ENCODE measurements around the gene CHCHD6. TPM values are rescaled to one million over a fixed set of nuclear protein-coding genes. Genes with fewer than 3 reads are reported as not detected.
A peak's percentile ranks its signal among the peaks of the same experiment; 100 is the strongest.
"Not testable (repeated sequence)": the region's sequence is repeated elsewhere in the genome, so short reads cannot be mapped to it uniquely, and the experiment has no call there.

Gene CHCHD6
- total RNA-seq, 1 experiment from 2014 or later = 29.6 TPM

GRCh38 chr3:126782536-126782935, 78.5 kb downstream of the CHCHD6 start:
- intact Hi-C loops (cut with micrococcal nuclease) = loop anchor here (1.0 kb wide), 2 partner anchors 29 to 129 kb away; no protein-coding TSS in a partner anchor
- POLR2A ChIA-PET = interaction anchor here (0.6 to 2.7 kb wide), 13 partner anchors 10 to 670 kb away, joined by 3 to 33 read pairs (median 4); no protein-coding TSS in a partner anchor
- peak overlapping the region; percentile 97 for H3K27ac Mint-ChIP-seq (ENCODE audit: low read depth, unreplicated experiment)

DNA sequence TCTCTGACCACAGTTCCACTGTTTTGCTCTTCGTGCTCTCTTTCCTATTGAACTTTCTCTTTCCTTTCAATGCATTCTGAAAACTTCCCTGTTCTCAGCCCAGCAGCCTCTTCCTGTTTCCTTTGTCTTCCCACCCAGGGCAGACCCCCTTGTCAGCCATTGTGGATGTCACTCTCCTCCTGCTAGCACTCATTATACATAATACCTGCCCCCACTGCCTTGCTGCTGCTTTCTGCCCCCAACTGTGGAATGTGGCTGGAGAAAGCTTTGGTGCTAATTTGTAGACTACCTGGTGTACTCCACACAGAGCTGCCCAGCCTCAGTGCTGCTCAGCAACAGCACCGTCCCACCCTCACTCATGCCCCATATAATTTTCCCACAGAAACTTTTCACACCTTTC, 80.2 kb downstream of the CHCHD6 start:
- ChIA-PET CTCF (interaction anchor here (1.6 to 2.1 kb wide), 2 partner anchors 31 to 32 kb away, joined by 10 to 11 read pairs; no protein-coding TSS in a partner anchor), POLR2A (interaction anchor here (0.8 to 2.7 kb wide), 2 partner anchors 31 to 673 kb away, joined by 3 to 33 read pairs; no protein-coding TSS in a partner anchor)
- Mint-ChIP-seq H3K9me3 (ENCODE audit: unreplicated experiment) (peaks cover 17% of the 10 kb centered on the region), H3K4me1 (ENCODE audit: insufficient read depth, unreplicated experiment) (peaks cover 51% of the 10 kb centered on the region), H3K27me3 (ENCODE audit: insufficient read depth, unreplicated experiment) (no peaks in the 10 kb centered on the region), H3K27ac (ENCODE audit: low read depth, unreplicated experiment) (peak overlapping the region; percentile 97), H3K4me3 (ENCODE audit: unreplicated experiment) (no peak overlapping the region), H3K36me3 (ENCODE audit: insufficient read depth, unreplicated experiment) (peaks cover 14% of the 10 kb centered on the region)
- intact Hi-C loops (cut with micrococcal nuclease) = no loop called here
- BruUV-seq (replicated peaks) = no TSS peak
- DNase-seq (ENCODE audit: unreplicated experiment) = no peak
- TF ChIP-seq, protein P1, sequence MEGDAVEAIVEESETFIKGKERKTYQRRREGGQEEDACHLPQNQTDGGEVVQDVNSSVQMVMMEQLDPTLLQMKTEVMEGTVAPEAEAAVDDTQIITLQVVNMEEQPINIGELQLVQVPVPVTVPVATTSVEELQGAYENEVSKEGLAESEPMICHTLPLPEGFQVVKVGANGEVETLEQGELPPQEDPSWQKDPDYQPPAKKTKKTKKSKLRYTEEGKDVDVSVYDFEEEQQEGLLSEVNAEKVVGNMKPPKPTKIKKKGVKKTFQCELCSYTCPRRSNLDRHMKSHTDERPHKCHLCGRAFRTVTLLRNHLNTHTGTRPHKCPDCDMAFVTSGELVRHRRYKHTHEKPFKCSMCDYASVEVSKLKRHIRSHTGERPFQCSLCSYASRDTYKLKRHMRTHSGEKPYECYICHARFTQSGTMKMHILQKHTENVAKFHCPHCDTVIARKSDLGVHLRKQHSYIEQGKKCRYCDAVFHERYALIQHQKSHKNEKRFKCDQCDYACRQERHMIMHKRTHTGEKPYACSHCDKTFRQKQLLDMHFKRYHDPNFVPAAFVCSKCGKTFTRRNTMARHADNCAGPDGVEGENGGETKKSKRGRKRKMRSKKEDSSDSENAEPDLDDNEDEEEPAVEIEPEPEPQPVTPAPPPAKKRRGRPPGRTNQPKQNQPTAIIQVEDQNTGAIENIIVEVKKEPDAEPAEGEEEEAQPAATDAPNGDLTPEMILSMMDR (IDR thresholded peaks at IDR 0.05; ENCODE audit: unreplicated experiment) = no peak

More at GRCh38 chr3:126782536-126782935, 78.5 kb downstream of the CHCHD6 start:
- TF ChIP-seq, protein P1 (IDR thresholded peaks at IDR 0.05; ENCODE audit: unreplicated experiment) = no peak
- Mint-ChIP-seq H3K4me3 (ENCODE audit: unreplicated experiment) (peak overlapping the region; percentile 48), H3K4me1 (ENCODE audit: insufficient read depth, unreplicated experiment) (peaks cover 51% of the 10 kb centered on the region), H3K27me3 (ENCODE audit: insufficient read depth, unreplicated experiment) (no peaks in the 10 kb centered on the region), H3K36me3 (ENCODE audit: insufficient read depth, unreplicated experiment) (peaks cover 7% of the 10 kb centered on the region), H3K9me3 (ENCODE audit: unreplicated experiment) (peaks cover 11% of the 10 kb centered on the region)
- CTCF ChIA-PET = interaction anchor here (0.6 to 2.1 kb wide), 4 partner anchors 28 to 64 kb away, joined by 3 to 10 read pairs (median 5); no protein-coding TSS in a partner anchor
- no TSS peak for BruUV-seq (replicated peaks)
- peak; percentile 94 for DNase-seq (ENCODE audit: unreplicated experiment)

- CTCF ChIA-PET; BruUV-seq (replicated peaks): not testable (repeated sequence)
- POLR2A ChIA-PET = interaction anchor here (1.2 kb wide), 2 partner anchors 9 to 37 kb away, joined by 3 to 4 read pairs; no protein-coding TSS in a partner anchor
Measured at GRCh38 chr3:126791320-126791719, 87.3 kb downstream of the CHCHD6 start.

DNA sequence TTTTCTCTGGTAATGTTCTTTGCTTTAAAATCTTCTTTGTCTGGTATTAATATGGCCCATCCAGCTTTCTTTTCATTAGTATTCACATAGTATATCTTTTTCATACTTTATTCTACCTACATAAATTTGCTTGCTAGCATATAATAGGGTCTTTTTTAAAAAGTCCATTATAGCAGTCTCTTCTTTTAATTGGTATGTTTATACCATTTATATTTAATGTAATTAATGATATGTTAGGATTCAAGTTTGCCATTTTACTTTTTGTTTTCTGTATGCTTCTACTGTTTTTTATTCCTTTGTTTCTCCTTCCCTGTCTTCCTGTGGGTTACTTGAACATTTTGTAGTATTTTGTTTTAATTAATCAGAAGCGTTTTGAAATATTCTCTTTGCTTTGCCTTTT, 89.0 kb downstream of the CHCHD6 start:
- H3K27ac Mint-ChIP-seq (ENCODE audit: low read depth, unreplicated experiment) = no peak overlapping the region
- H3K4me1 Mint-ChIP-seq (ENCODE audit: insufficient read depth, unreplicated experiment) = no peaks in the 10 kb centered on the region
- H3K36me3 Mint-ChIP-seq (ENCODE audit: insufficient read depth, unreplicated experiment) = peaks cover 14% of the 10 kb centered on the region
- TF ChIP-seq, protein P1 (IDR thresholded peaks at IDR 0.05; ENCODE audit: unreplicated experiment) = no peak
- H3K27me3 Mint-ChIP-seq (ENCODE audit: insufficient read depth, unreplicated experiment) = no peaks in the 10 kb centered on the region
- ChIA-PET CTCF (no interaction called here), POLR2A (interaction anchor here (1.1 kb wide), 1 partner anchor 15 kb away, joined by 4 read pairs; no protein-coding TSS in a partner anchor)
- intact Hi-C loops (cut with micrococcal nuclease) = no loop called here
- no peak for DNase-seq (ENCODE audit: unreplicated experiment)
- H3K9me3 Mint-ChIP-seq (ENCODE audit: unreplicated experiment) = peaks cover 34% of the 10 kb centered on the region
- H3K4me3 Mint-ChIP-seq (ENCODE audit: unreplicated experiment) = no peak overlapping the region
- no TSS peak for BruUV-seq (replicated peaks)

More at GRCh38 chr3:126791320-126791719, 87.3 kb downstream of the CHCHD6 start:
- peaks cover 14% of the 10 kb centered on the region for H3K36me3 Mint-ChIP-seq (ENCODE audit: insufficient read depth, unreplicated experiment)
- intact Hi-C loops (cut with micrococcal nuclease); H3K4me3 Mint-ChIP-seq (ENCODE audit: unreplicated experiment); H3K27ac Mint-ChIP-seq (ENCODE audit: low read depth, unreplicated experiment); H3K27me3 Mint-ChIP-seq (ENCODE audit: insufficient read depth, unreplicated experiment); DNase-seq (ENCODE audit: unreplicated experiment); H3K4me1 Mint-ChIP-seq (ENCODE audit: insufficient read depth, unreplicated experiment): not testable (repeated sequence)
- peaks cover 34% of the 10 kb centered on the region for H3K9me3 Mint-ChIP-seq (ENCODE audit: unreplicated experiment)
